ENCODE results near the gene CEMIP2.

- TF ChIP-seq EZH2 (IDR thresholded peaks at IDR 0.05) (no peak), POLR2AphosphoS5 (IDR thresholded peaks at IDR 0.05; ENCODE audit: borderline replicate concordance, low read depth, low read length) (no peak)
These were observed 87.1 kb downstream of the CEMIP2 start for GRCh38 chr9:71681104-71681707.
